ENCODE measurements around the gene FGFRL1.

FGFRL1 gene

GRCh38 chr4:1029529-1029928, 18.1 kb downstream of the FGFRL1 start:
- TF ChIP-seq CTCF (IDR thresholded peaks at IDR 0.05; ENCODE audit: insufficient read depth, low read depth, low read length, missing control alignments) = no peak
- H3K4me3 ChIP-seq (ENCODE audit: low read depth, low read length) = no peak overlapping the region
- no peak for DNase-seq (ENCODE audit: low read depth)

GRCh38 chr4:1030031-1030430, 18.6 kb downstream of the FGFRL1 start:
- no peak for DNase-seq (ENCODE audit: low read depth)
- TF ChIP-seq CTCF (IDR thresholded peaks at IDR 0.05; ENCODE audit: insufficient read depth, low read depth, low read length, missing control alignments) = no peak
- no peak overlapping the region for H3K4me3 ChIP-seq (ENCODE audit: low read depth, low read length)

GRCh38 chr4:1030559-1030958, 19.1 kb downstream of the FGFRL1 start:
- no peak for DNase-seq (ENCODE audit: low read depth)
- H3K4me3 ChIP-seq (ENCODE audit: low read depth, low read length) = no peak overlapping the region

GRCh38 chr4:1031346-1031745, 19.9 kb downstream of the FGFRL1 start:
- TF ChIP-seq CTCF (IDR thresholded peaks at IDR 0.05; ENCODE audit: insufficient read depth, low read depth, low read length, missing control alignments) = no peak

More at GRCh38 chr4:1030559-1030958, 19.1 kb downstream of the FGFRL1 start:
- no peak for TF ChIP-seq CTCF (IDR thresholded peaks at IDR 0.05; ENCODE audit: insufficient read depth, low read depth, low read length, missing control alignments)

GRCh38 chr4:1031956-1032795, 20.8 kb downstream of the FGFRL1 start:
- TF ChIP-seq CTCF (IDR thresholded peaks at IDR 0.05; ENCODE audit: insufficient read depth, low read depth, low read length, missing control alignments) = no peak
- no peak for DNase-seq (ENCODE audit: low read depth)
- H3K4me3 ChIP-seq (ENCODE audit: low read depth, low read length) = no peak overlapping the region

More at GRCh38 chr4:1031346-1031745, 19.9 kb downstream of the FGFRL1 start:
- no peak overlapping the region for H3K4me3 ChIP-seq (ENCODE audit: low read depth, low read length)
- no peak for DNase-seq (ENCODE audit: low read depth)

GRCh38 chr4:1032861-1033260, 21.4 kb downstream of the FGFRL1 start:
- H3K4me3 ChIP-seq (ENCODE audit: low read depth, low read length) = no peak overlapping the region
- TF ChIP-seq CTCF (IDR thresholded peaks at IDR 0.05; ENCODE audit: insufficient read depth, low read depth, low read length, missing control alignments) = no peak
- DNase-seq (ENCODE audit: low read depth) = no peak

All from GM12865 (cell line).